Gastrocnemius medialis (tissue), 4 donors: Measurements from ENCODE around the gene ADPRS. TPM values are rescaled to one million over a fixed set of nuclear protein-coding genes. Genes with fewer than 3 reads are reported as not detected.

Experiments
- ATAC-seq, 2 donors: fragments of 150-250 bp; one replicate each; pipeline ENCODE4 v1.9.1; 2016
- DNase-seq, 2 donors: peaks; one replicate each; pipeline ENCODE4 v3.0.0-alpha.2; 2019
- H3K27ac ChIP-seq, 4 donors: fragments of 200-600 bp; sonication (generic); 1 replicate in 1 of 4; 2 replicates in 3 of 4; pipeline ENCODE4 v1.5.1; 2016 to 2018; ENCODE audit warnings: mild to moderate bottlenecking in 2 of 4, moderate library complexity in 1 of 4
- H3K27me3 ChIP-seq, 3 donors: fragments of 200-600 bp; sonication (generic) in 2 of 3; 1 replicate in 1 of 3; 2 replicates in 2 of 3; pipeline versions ENCODE4 v1.5.1 to v1.6.0; 2016 to 2019; ENCODE audit warnings: mild to moderate bottlenecking in 1 of 3, moderate library complexity in 1 of 3
- H3K36me3 ChIP-seq, 2 donors: fragments of 200-600 bp; sonication (generic) in 1 of 2; one replicate each; pipeline ENCODE4 v1.5.1; 2017 to 2018
- H3K4me1 ChIP-seq, 2 donors: fragments of 200-600 bp; sonication (generic) in 1 of 2; one replicate each; pipeline ENCODE4 v1.5.1; 2016 to 2017; ENCODE audit warnings: mild to moderate bottlenecking in 2 of 2
- H3K4me3 ChIP-seq, 4 donors: fragments of 200-600 bp; sonication (generic) in 3 of 4; 1 replicate in 1 of 4; 2 replicates in 3 of 4; pipeline ENCODE4 v1.5.1; 2016 to 2019; ENCODE audit warnings: mild to moderate bottlenecking in 2 of 4
- H3K9me3 ChIP-seq, 3 donors: fragments of 200-600 bp; sonication (generic) in 2 of 3; 1 replicate in 1 of 3; 2 replicates in 2 of 3; pipeline ENCODE4 v1.5.1; 2016 to 2019
- POLR2A ChIP-seq, 2 donors: fragments of 450-650 bp; IDR thresholded peaks; one replicate each; pipeline ENCODE4 v1.6.1; 2017; ENCODE audit warnings: antibody characterized with exemption in 2 of 2, mild to moderate bottlenecking in 2 of 2, moderate library complexity in 2 of 2
- in situ Hi-C, 4 donors: fragments of 200-750 bp; cut with MboI; loops; one replicate each; pipeline versions ENCODE4 v1.15.0 to v1.8.0; 2017; ENCODE audit warnings: low sequenced_read_pairs in 4 of 4
- intact Hi-C: fragments of 100-400 bp; cut with DNase I; formaldehyde crosslinking; loops from one replicate; pipeline ENCODE4 v1.15.1; 2023; ENCODE audit warnings: low total_unique reads
- total RNA-seq, 4 donors: library from RNA; depleted of rRNA; stranded (reverse); fragments of >200 nt; gene quantifications; one replicate each; pipeline versions ENCODE4 v1.1.0 to v1.2.3, GENCODE V29; 2016
- TF ChIP-seq, protein P1 (sequence below), 5 experiments: fragments of 450-650 bp in 3 of 5; fragments of 200-600 bp in 2 of 5; sonication (generic) in 2 of 5; IDR thresholded peaks in 4 of 5; conservative IDR thresholded peaks in 1 of 5; 1 replicate in 4 of 5; 2 replicates in 1 of 5; pipeline ENCODE4 v1.5.1; 2016 to 2019; ENCODE audit warnings: antibody characterized with exemption in 5 of 5, mild to moderate bottlenecking in 3 of 5, moderate library complexity in 3 of 5

The ADPRS gene
- total RNA-seq, 4 donors from 2014 or later = 46.7 to 67.3 (median 54.0) TPM

DNA sequence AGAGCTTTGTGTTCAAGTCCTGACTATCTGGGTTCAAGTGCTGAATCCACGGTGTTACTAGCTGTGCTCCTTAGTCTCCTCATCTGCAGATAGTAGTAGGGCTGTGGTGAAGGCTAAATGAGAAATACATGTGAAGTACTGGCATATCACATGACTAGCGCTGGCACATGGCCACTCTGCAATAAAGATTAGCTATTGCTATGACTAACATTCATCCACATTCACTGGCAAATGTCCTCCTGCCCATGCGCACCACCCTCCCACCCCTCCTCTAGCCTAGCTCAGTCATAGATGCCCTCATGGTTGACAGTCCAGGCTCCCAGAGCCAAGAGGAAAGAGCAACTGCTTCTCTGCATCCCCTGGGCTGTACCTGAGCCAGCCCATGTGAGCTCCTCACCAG, 44.8 kb downstream of the ADPRS start:
- no peak for TF ChIP-seq POLR2A (IDR thresholded peaks at IDR 0.05)
- TF ChIP-seq, protein P1, sequence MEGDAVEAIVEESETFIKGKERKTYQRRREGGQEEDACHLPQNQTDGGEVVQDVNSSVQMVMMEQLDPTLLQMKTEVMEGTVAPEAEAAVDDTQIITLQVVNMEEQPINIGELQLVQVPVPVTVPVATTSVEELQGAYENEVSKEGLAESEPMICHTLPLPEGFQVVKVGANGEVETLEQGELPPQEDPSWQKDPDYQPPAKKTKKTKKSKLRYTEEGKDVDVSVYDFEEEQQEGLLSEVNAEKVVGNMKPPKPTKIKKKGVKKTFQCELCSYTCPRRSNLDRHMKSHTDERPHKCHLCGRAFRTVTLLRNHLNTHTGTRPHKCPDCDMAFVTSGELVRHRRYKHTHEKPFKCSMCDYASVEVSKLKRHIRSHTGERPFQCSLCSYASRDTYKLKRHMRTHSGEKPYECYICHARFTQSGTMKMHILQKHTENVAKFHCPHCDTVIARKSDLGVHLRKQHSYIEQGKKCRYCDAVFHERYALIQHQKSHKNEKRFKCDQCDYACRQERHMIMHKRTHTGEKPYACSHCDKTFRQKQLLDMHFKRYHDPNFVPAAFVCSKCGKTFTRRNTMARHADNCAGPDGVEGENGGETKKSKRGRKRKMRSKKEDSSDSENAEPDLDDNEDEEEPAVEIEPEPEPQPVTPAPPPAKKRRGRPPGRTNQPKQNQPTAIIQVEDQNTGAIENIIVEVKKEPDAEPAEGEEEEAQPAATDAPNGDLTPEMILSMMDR (IDR thresholded peaks at IDR 0.05 in 4 of 5, conservative IDR thresholded peaks at IDR 0.05 in 1 of 5) = no peak
- in situ Hi-C loops (no loop called here), intact Hi-C loops (no loop called here)
- peaks cover 0 to 20% of the 10 kb centered on the region in 2 donors for H3K36me3 ChIP-seq
- DNase-seq (no peak), ATAC-seq (no peak)
- H3K4me3 ChIP-seq = no peak overlapping the region
- H3K4me1 ChIP-seq = peaks cover 10 to 31% of the 10 kb centered on the region in 2 donors
- H3K27ac ChIP-seq = no peak overlapping the region
- no peaks in the 10 kb centered on the region for H3K9me3 ChIP-seq
- no peaks in the 10 kb centered on the region for H3K27me3 ChIP-seq

DNA sequence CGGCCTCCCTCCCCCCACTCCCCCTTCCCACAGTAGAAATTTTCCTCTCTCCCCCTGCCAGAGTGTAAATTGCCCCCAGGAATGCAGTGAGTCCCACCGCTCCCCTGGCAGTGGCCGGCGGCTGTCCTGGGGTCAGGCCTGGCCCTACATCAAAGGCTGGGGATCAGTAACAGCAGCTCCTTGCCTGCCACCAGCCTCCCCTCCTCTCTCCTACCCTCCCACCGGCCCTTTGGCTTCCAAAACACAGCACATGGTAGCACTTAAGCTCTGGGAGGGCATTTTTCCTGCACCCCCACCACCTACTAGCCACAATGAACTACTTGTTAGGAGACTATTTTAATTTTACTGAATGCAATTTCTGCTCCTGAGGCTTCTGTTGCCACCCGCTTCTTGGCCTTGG, 45.3 kb downstream of the ADPRS start:
- no peaks in the 10 kb centered on the region for H3K27me3 ChIP-seq
- TF ChIP-seq, protein P1 (IDR thresholded peaks at IDR 0.05 in 4 of 5, conservative IDR thresholded peaks at IDR 0.05 in 1 of 5) = no peak
- no peak for TF ChIP-seq POLR2A (IDR thresholded peaks at IDR 0.05)
- no peak for DNase-seq
- H3K36me3 ChIP-seq = peaks cover 0 to 25% of the 10 kb centered on the region in 2 donors
- in situ Hi-C loops (no loop called here), intact Hi-C loops (loop anchor here (2.0 kb wide), 1 partner anchor 35 kb away; no protein-coding TSS in a partner anchor)
- H3K9me3 ChIP-seq = no peaks in the 10 kb centered on the region
- H3K4me1 ChIP-seq = peaks cover 10 to 31% of the 10 kb centered on the region in 2 donors
- no peak overlapping the region for H3K4me3 ChIP-seq
- ATAC-seq = no peak
- no peak overlapping the region for H3K27ac ChIP-seq

DNA sequence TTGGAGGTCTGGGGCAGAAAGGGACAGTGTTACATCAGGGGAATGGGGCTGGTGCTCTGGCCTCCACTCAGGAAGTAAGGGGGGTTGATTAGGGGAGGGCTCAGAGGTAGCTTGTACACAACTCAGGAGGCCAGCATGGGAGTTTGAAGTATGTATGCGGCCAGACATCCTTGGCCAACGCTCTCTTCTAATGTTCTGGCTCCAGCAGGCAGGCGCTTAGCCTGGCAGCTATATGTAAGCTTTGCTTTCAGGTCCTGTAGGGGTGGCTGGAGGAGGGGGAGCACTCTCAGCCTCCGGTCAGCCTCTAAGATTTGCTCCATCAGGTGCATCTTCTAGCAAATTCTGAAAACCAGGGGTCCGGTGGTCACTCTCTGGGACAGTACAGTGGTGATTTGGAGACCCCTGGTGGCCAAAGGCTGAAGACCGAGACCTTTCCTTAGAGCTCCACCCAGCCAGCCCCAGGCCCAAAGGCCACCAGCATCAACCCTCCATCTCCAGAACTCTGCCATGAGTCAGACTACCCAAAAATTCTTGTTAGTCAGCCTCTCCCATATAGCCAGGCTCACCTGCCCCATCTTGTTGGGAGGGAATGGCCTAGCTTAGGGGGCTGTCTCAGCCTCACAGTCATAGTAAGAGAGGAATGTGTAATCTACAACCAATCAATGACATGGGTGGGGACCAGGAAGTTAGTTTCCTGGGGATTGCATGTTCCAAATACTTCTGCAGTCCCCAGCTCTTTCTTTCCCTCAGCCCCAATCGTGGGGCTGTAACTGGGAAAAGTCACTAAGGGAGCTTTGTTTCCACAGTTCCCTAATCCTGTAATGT, 46.0 kb downstream of the ADPRS start:
- Histone ChIP-seq H3K27me3 (no peaks in the 10 kb centered on the region), H3K4me1 (peaks cover 17 to 37% of the 10 kb centered on the region in 2 donors), H3K9me3 (no peaks in the 10 kb centered on the region), H3K27ac (no peak overlapping the region), H3K4me3 (no peak overlapping the region), H3K36me3 (peaks cover 0 to 32% of the 10 kb centered on the region in 2 donors)
- ATAC-seq (peak; percentile 25 to 35), DNase-seq (no peak)
- intact Hi-C loops (loop anchor here (2.0 kb wide), 1 partner anchor 36 kb away; no protein-coding TSS in a partner anchor), in situ Hi-C loops (no loop called here)
- no peak for TF ChIP-seq POLR2A (IDR thresholded peaks at IDR 0.05)
- TF ChIP-seq, protein P1 (IDR thresholded peaks at IDR 0.05 in 4 of 5, conservative IDR thresholded peaks at IDR 0.05 in 1 of 5) = peak; percentile 40 to 64 (median 56)

DNA sequence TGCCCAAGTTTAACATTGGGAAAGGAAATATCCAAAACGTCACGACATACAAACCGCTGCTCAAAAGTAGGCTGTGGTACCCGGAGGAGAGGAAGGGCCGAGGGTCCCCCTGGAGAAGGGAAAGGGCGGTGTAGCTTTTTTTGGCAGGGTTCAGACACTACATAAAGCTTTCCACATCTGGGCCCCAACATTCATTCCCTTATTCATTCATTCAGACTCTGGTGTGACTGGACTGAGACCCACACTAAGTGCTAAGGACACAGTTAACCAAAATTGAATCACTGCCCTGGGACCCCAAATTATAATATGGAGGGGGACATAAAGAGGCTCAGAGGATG, 46.6 kb downstream of the ADPRS start:
- intact Hi-C loops = loop anchor here (2.0 kb wide), 1 partner anchor 36 kb away; no protein-coding TSS in a partner anchor
- TF ChIP-seq, protein P1 (IDR thresholded peaks at IDR 0.05 in 4 of 5, conservative IDR thresholded peaks at IDR 0.05 in 1 of 5) = no peak
- TF ChIP-seq POLR2A (IDR thresholded peaks at IDR 0.05) = no peak

More for the DNA sequence above, 46.6 kb downstream of the ADPRS start:
- no peak overlapping the region for H3K4me3 ChIP-seq
- DNase-seq (no peak), ATAC-seq (no peak)
- H3K27ac ChIP-seq = peak overlapping the region in 2 of 4 donors; percentile 74
- H3K27me3 ChIP-seq = no peaks in the 10 kb centered on the region
- peaks cover 22 to 43% of the 10 kb centered on the region in 2 donors for H3K4me1 ChIP-seq
- H3K9me3 ChIP-seq = no peaks in the 10 kb centered on the region
- in situ Hi-C loops = no loop called here
- H3K36me3 ChIP-seq = peaks cover 0 to 36% of the 10 kb centered on the region in 2 donors
